ENCODE data around the gene C20orf96. TPM values are rescaled to one million over a fixed set of nuclear protein-coding genes. Genes with fewer than 3 reads are reported as not detected.

Gene C20orf96
- total and polyA plus RNA-seq, 8 donors = 6.9 to 49.2 (median 39.7) TPM

- no peak overlapping the region for H3K4me3 ChIP-seq
- no peaks in the 10 kb centered on the region for H3K9me3 ChIP-seq
- H3K4me1 ChIP-seq = peaks cover 0 to 8% of the 10 kb centered on the region in 2 donors
- H3K27me3 ChIP-seq = no peaks in the 10 kb centered on the region
- DNase-seq (no peak), ATAC-seq (no peak)
- H3K36me3 ChIP-seq = peaks cover 0 to 10% of the 10 kb centered on the region in 2 donors
- intact Hi-C loops (cut with DNase I) = no loop called here
- no peak overlapping the region for H3K27ac ChIP-seq
- TF ChIP-seq CTCF (IDR thresholded peaks at IDR 0.05) = no peak
Measured at GRCh38 chr20:271528-271927, 19.0 kb downstream of the C20orf96 start.

- H3K27me3 ChIP-seq = no peaks in the 10 kb centered on the region
- peaks cover 0 to 5% of the 10 kb centered on the region in 2 donors for H3K36me3 ChIP-seq
- ATAC-seq (no peak), DNase-seq (no peak)
- H3K9me3 ChIP-seq = no peaks in the 10 kb centered on the region
- TF ChIP-seq CTCF (IDR thresholded peaks at IDR 0.05) = no peak
- H3K4me1 ChIP-seq = peaks cover 0 to 11% of the 10 kb centered on the region in 2 donors
- no peak overlapping the region for H3K4me3 ChIP-seq
- no peak overlapping the region for H3K27ac ChIP-seq
- intact Hi-C loops (cut with DNase I) = no loop called here
Measured at GRCh38 chr20:271069-271468, 19.5 kb downstream of the C20orf96 start.

- intact Hi-C loops (cut with DNase I) = no loop called here
- no peaks in the 10 kb centered on the region for H3K36me3 ChIP-seq
- no peaks in the 10 kb centered on the region for H3K9me3 ChIP-seq
- no peak for TF ChIP-seq CTCF (IDR thresholded peaks at IDR 0.05)
- H3K27ac ChIP-seq = no peak overlapping the region
- DNase-seq (no peak), ATAC-seq (no peak)
- no peak overlapping the region for H3K4me3 ChIP-seq
- peaks cover 0 to 11% of the 10 kb centered on the region in 2 donors for H3K4me1 ChIP-seq
- no peaks in the 10 kb centered on the region for H3K27me3 ChIP-seq
Measured at GRCh38 chr20:270517-270916, 20.0 kb downstream of the C20orf96 start.

- H3K4me1 ChIP-seq = peaks cover 0 to 11% of the 10 kb centered on the region in 2 donors
- H3K36me3 ChIP-seq = no peaks in the 10 kb centered on the region
- peak; percentile 96 to 97 for TF ChIP-seq CTCF (IDR thresholded peaks at IDR 0.05)
- ATAC-seq (peak; percentile 100), DNase-seq (peak; percentile 81 to 96 (median 90))
- H3K27me3 ChIP-seq = no peaks in the 10 kb centered on the region
- H3K27ac ChIP-seq = no peak overlapping the region
- H3K9me3 ChIP-seq = no peaks in the 10 kb centered on the region
- intact Hi-C loops (cut with DNase I) = no loop called here
- peak overlapping the region; percentile 21 to 41 for H3K4me3 ChIP-seq
Measured at GRCh38 chr20:266596-267562, 23.7 kb downstream of the C20orf96 start.

GRCh38 chr20:263701-264100 is 26.8 kb downstream of the C20orf96 start:
- H3K9me3 ChIP-seq = no peaks in the 10 kb centered on the region
- H3K27ac ChIP-seq = no peak overlapping the region
- DNase-seq (no peak), ATAC-seq (no peak)
- intact Hi-C loops (cut with DNase I) = no loop called here
- TF ChIP-seq CTCF (IDR thresholded peaks at IDR 0.05) = no peak
- H3K4me3 ChIP-seq = no peak overlapping the region
- peaks cover 0 to 11% of the 10 kb centered on the region in 2 donors for H3K4me1 ChIP-seq
- no peaks in the 10 kb centered on the region for H3K27me3 ChIP-seq
- no peaks in the 10 kb centered on the region for H3K36me3 ChIP-seq

Data from left lung (tissue), 10 donors.